ENCODE data around the gene RAB31.

- TF ChIP-seq POLR2AphosphoS2 (conservative IDR thresholded peaks at IDR 0.05; ENCODE audit: low read length), result no peak
- no peak for TF ChIP-seq CTCF (IDR thresholded peaks at IDR 0.05)
- TF ChIP-seq RAD21 (conservative IDR thresholded peaks at IDR 0.05 in 1 of 2, IDR thresholded peaks at IDR 0.05 in 1 of 2), result no peak
- no peak for TF ChIP-seq POLR2A (IDR thresholded peaks at IDR 0.05; ENCODE audit: low read length)
- no peak for TF ChIP-seq EP300 (IDR thresholded peaks at IDR 0.05)
- no peak for TF ChIP-seq NPAS2 (CRISPR knock-in tag; IDR thresholded peaks at IDR 0.05; ENCODE audit: borderline replicate concordance)
- TF ChIP-seq SMC3 (IDR thresholded peaks at IDR 0.05), result no peak
- TF ChIP-seq BHLHE40 (IDR thresholded peaks at IDR 0.05; ENCODE audit: low read depth, low read length), result no peak
- no peak for TF ChIP-seq CHD2 (IDR thresholded peaks at IDR 0.05; ENCODE audit: low read length, partially characterized antibody)
Measured at GRCh38 chr18:9737006-9737405, 28.9 kb downstream of the RAB31 start.

All from A549 (cell line).